Measurements from ENCODE around the gene ANTXR1. TPM values are rescaled to one million over a fixed set of nuclear protein-coding genes. Genes with fewer than 3 reads are reported as not detected.
A peak's percentile ranks its signal among the peaks of the same experiment; 100 is the strongest.
"Not testable (repeated sequence)": the region's sequence is repeated elsewhere in the genome, so short reads cannot be mapped to it uniquely, and the experiment has no call there.

ANTXR1 gene
- total RNA-seq, 1 experiment from 2014 or later = 30.8 TPM

DNA sequence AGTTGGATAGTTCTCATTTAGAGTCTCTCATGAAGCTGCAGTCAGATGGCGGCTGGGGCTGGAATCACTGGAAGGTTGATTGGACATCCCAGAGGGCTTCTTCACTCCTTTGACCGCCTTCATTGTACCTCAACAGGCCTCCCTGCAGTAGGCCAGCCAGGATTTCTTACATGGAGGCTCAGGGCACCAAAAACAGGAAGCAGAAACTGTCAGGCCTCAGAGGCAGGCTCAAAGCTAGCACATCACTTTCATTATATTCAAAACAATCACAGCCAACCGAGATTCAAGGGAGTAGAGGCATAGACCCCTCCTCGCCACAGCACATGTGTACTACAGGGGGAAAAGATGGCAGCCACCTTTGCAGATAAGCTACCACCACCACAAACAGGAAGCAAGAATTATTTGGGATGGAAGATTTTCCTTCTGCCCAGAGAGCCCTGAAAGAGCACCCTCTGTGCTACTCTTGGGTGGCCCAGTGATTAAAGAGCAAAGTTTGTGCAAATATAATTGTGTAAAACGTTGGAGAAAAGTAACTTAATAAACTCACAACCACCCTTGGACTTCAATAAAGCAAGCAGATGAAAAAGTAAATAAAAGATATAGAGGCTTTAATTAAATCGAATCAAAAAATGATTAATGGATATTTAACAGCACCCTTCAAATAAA is 218.8 kb downstream of the ANTXR1 start:
- H3K4me3 ChIP-seq = no peak overlapping the region
- H3K9me3 ChIP-seq (replicated peaks) = no peaks in the 10 kb centered on the region
- H3K27ac ChIP-seq = no peak overlapping the region
- peaks cover 4% of the 10 kb centered on the region; the same call in 1 of the 2 replicates for H3K36me3 ChIP-seq
- DNase-seq (ENCODE audit: low read depth in 1 of 2, low spot score in 2 of 2) = no peak
- H3K27me3 ChIP-seq (replicated peaks) = no peaks in the 10 kb centered on the region
- no peaks in the 10 kb centered on the region for H3K4me1 ChIP-seq (replicated peaks)

- not testable (repeated sequence) for H3K27ac ChIP-seq; H3K9me3 ChIP-seq (replicated peaks)
- peaks cover 11% of the 10 kb centered on the region for H3K4me1 ChIP-seq (replicated peaks)
Measured at GRCh38 chr2:69235835-69236234, 222.9 kb downstream of the ANTXR1 start.

GRCh38 chr2:69237070-69237670 is 224.2 kb downstream of the ANTXR1 start:
- H3K9me3 ChIP-seq (replicated peaks) = no peaks in the 10 kb centered on the region
- H3K36me3 ChIP-seq = 0 out of 2 replicates have a peak, but pooled peaks cover 5% of the 10 kb centered on the region
- no peak overlapping the region for H3K27ac ChIP-seq
- peaks cover 25% of the 10 kb centered on the region for H3K4me1 ChIP-seq (replicated peaks)
- DNase-seq (ENCODE audit: low read depth in 1 of 2, low spot score in 2 of 2) = no peak
- no peak overlapping the region for H3K4me3 ChIP-seq
- H3K27me3 ChIP-seq (replicated peaks) = no peaks in the 10 kb centered on the region

More at GRCh38 chr2:69235835-69236234, 222.9 kb downstream of the ANTXR1 start:
- H3K36me3 ChIP-seq; H3K27me3 ChIP-seq (replicated peaks); H3K4me3 ChIP-seq; DNase-seq (ENCODE audit: low read depth in 1 of 2, low spot score in 2 of 2): not testable (repeated sequence)

GRCh38 chr2:69238449-69239031 is 225.6 kb downstream of the ANTXR1 start:
- H3K4me1 ChIP-seq (replicated peaks) = peaks cover 38% of the 10 kb centered on the region
- H3K9me3 ChIP-seq (replicated peaks) = no peaks in the 10 kb centered on the region
- H3K27me3 ChIP-seq (replicated peaks) = no peaks in the 10 kb centered on the region
- H3K4me3 ChIP-seq = no peak overlapping the region
- no peak overlapping the region for H3K27ac ChIP-seq
- DNase-seq (ENCODE audit: low read depth in 1 of 2, low spot score in 2 of 2) = no peak
- H3K36me3 ChIP-seq = 0 out of 2 replicates have a peak, but pooled peaks cover 5% of the 10 kb centered on the region

- H3K4me1 ChIP-seq (replicated peaks) = peaks cover 40% of the 10 kb centered on the region
- DNase-seq (ENCODE audit: low read depth in 1 of 2, low spot score in 2 of 2) = peak in 1 of 2 experiments; percentile 42
Measured at GRCh38 chr2:69241093-69241492, 228.1 kb downstream of the ANTXR1 start.

GRCh38 chr2:69241664-69242514 is 228.9 kb downstream of the ANTXR1 start:
- no peak overlapping the region for H3K27ac ChIP-seq
- H3K9me3 ChIP-seq (replicated peaks) = no peaks in the 10 kb centered on the region
- no peaks in the 10 kb centered on the region for H3K27me3 ChIP-seq (replicated peaks)
- no peak overlapping the region for H3K4me3 ChIP-seq
- H3K36me3 ChIP-seq = peaks cover 18% of the 10 kb centered on the region
- no peak for DNase-seq (ENCODE audit: low read depth in 1 of 2, low spot score in 2 of 2)
- peaks cover 40% of the 10 kb centered on the region for H3K4me1 ChIP-seq (replicated peaks)

More at GRCh38 chr2:69241093-69241492, 228.1 kb downstream of the ANTXR1 start:
- H3K4me3 ChIP-seq = no peak overlapping the region
- H3K27ac ChIP-seq = peak overlapping the region; percentile 42
- no peaks in the 10 kb centered on the region for H3K27me3 ChIP-seq (replicated peaks)
- peaks cover 10% of the 10 kb centered on the region for H3K36me3 ChIP-seq
- H3K9me3 ChIP-seq (replicated peaks) = no peaks in the 10 kb centered on the region

DNA sequence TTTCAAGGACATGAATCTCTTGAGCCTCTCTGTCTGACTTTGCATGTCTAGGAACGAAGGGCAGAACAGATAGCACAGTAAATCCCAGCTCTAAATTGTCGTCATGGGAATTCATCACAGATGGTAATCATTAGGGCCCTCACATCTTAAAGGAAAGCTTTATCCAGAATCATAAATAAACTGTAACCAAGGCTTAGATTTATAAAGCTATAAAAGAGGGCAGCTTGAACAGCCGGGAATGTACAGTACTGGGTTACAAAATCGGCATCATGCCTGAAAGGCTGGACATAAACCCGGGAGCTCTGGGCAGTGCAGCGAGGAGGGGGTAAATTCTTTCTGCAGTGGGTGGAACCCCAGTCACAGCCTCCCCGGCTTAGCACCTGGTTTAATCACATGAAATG is 229.7 kb downstream of the ANTXR1 start:
- no peak overlapping the region for H3K27ac ChIP-seq
- H3K36me3 ChIP-seq = peaks cover 19% of the 10 kb centered on the region
- H3K4me3 ChIP-seq = no peak overlapping the region
- H3K9me3 ChIP-seq (replicated peaks) = no peaks in the 10 kb centered on the region
- peak in 1 of 2 experiments; percentile 53 for DNase-seq (ENCODE audit: low read depth in 1 of 2, low spot score in 2 of 2)
- no peaks in the 10 kb centered on the region for H3K27me3 ChIP-seq (replicated peaks)
- H3K4me1 ChIP-seq (replicated peaks) = peaks cover 40% of the 10 kb centered on the region

DNA sequence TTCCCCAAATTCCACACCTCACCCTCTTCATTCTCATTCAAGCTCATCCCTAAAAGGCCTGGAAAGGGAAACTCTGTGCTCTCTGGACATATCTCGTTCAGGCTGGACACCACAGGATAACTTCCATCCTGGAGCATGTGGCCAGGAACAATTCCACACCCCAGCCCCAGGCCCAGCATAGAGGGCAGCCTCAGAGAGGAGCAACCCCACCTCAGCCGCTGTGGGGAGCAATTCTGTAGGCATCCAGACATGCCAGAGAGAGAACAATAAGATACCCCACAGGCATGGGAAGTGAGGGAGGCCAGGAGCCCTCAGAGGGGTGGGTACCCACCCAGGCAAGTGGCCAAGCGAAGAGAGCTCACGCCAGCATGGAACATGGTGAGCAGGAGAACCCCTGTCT is 230.7 kb downstream of the ANTXR1 start:
- Histone ChIP-seq H3K27ac (no peak overlapping the region), H3K36me3 (peaks cover 19% of the 10 kb centered on the region)
- no peak for DNase-seq (ENCODE audit: low read depth in 1 of 2, low spot score in 2 of 2)

GRCh38 chr2:69244882-69245281 is 231.9 kb downstream of the ANTXR1 start:
- Histone ChIP-seq H3K36me3 (peaks cover 13% of the 10 kb centered on the region), H3K4me1 (replicated peaks) (peaks cover 31% of the 10 kb centered on the region), H3K4me3 (no peak overlapping the region), H3K27me3 (replicated peaks) (no peaks in the 10 kb centered on the region), H3K9me3 (replicated peaks) (no peaks in the 10 kb centered on the region), H3K27ac (no peak overlapping the region)
- no peak for DNase-seq (ENCODE audit: low read depth in 1 of 2, low spot score in 2 of 2)

More for the DNA sequence above, 230.7 kb downstream of the ANTXR1 start:
- H3K4me1 ChIP-seq (replicated peaks) = peaks cover 32% of the 10 kb centered on the region
- H3K4me3 ChIP-seq = no peak overlapping the region
- H3K9me3 ChIP-seq (replicated peaks) = no peaks in the 10 kb centered on the region
- H3K27me3 ChIP-seq (replicated peaks) = no peaks in the 10 kb centered on the region

GRCh38 chr2:69247583-69247982 is 234.6 kb downstream of the ANTXR1 start:
- Histone ChIP-seq H3K4me3 (no peak overlapping the region), H3K27me3 (replicated peaks) (no peaks in the 10 kb centered on the region), H3K9me3 (replicated peaks) (no peaks in the 10 kb centered on the region), H3K4me1 (replicated peaks) (peaks cover 31% of the 10 kb centered on the region), H3K36me3 (peaks cover 13% of the 10 kb centered on the region), H3K27ac (no peak overlapping the region)
- DNase-seq (ENCODE audit: low read depth in 1 of 2, low spot score in 2 of 2) = no peak

DNA sequence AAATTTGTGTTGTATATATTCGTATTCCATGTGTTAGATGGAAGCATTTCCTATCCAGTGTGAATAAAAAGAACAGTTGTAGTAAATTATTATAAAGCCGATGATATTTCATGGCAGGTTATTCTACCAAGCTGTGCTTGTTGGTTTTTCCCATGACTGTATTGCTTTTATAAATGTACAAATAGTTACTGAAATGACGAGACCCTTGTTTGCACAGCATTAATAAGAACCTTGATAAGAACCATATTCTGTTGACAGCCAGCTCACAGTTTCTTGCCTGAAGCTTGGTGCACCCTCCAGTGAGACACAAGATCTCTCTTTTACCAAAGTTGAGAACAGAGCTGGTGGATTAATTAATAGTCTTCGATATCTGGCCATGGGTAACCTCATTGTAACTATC is 235.3 kb downstream of the ANTXR1 start:
- Histone ChIP-seq H3K36me3 (peaks cover 13% of the 10 kb centered on the region), H3K27ac (no peak overlapping the region), H3K4me3 (no peak overlapping the region), H3K9me3 (replicated peaks) (no peaks in the 10 kb centered on the region), H3K27me3 (replicated peaks) (no peaks in the 10 kb centered on the region), H3K4me1 (replicated peaks) (peaks cover 31% of the 10 kb centered on the region)
- no peak for DNase-seq (ENCODE audit: low read depth in 1 of 2, low spot score in 2 of 2)

DNA sequence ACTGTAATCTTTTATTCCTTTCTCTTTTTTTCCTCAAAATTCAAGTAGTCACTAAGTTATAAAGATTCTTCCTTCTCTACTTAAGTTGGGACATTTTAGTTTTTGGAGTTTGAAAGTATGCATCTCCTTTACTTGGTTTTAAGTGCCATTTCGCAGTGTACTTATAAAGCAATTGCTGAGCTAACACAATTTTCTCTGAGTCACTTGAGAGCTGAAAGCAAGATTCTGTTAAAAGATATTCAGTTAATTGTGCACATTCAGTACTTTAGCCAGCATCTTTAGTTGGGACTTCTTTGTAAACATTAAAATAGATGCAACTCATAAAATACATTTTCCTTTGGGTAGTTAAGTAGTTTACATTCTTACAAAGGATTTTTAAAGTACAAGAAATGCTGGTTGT is 238.0 kb downstream of the ANTXR1 start:
- Histone ChIP-seq H3K27me3 (replicated peaks) (no peaks in the 10 kb centered on the region), H3K9me3 (replicated peaks) (no peaks in the 10 kb centered on the region), H3K4me3 (no peak overlapping the region), H3K36me3 (peaks cover 10% of the 10 kb centered on the region), H3K4me1 (replicated peaks) (peaks cover 40% of the 10 kb centered on the region), H3K27ac (no peak overlapping the region)
- DNase-seq (ENCODE audit: low read depth in 1 of 2, low spot score in 2 of 2) = no peak

GRCh38 chr2:69251943-69252342 is 239.0 kb downstream of the ANTXR1 start:
- H3K27me3 ChIP-seq (replicated peaks) = no peaks in the 10 kb centered on the region
- H3K4me3 ChIP-seq = no peak overlapping the region
- H3K27ac ChIP-seq = peak overlapping the region; percentile 88; the same call in 1 of the 2 replicates
- no peaks in the 10 kb centered on the region for H3K9me3 ChIP-seq (replicated peaks)
- no peaks in the 10 kb centered on the region for H3K36me3 ChIP-seq
- DNase-seq (ENCODE audit: low read depth in 1 of 2, low spot score in 2 of 2) = no peak
- peaks cover 40% of the 10 kb centered on the region for H3K4me1 ChIP-seq (replicated peaks)
